Measurements from ENCODE around the gene RPL15. TPM values are rescaled to one million over a fixed set of nuclear protein-coding genes. Genes with fewer than 3 reads are reported as not detected.

The RPL15 gene
- total and polyA plus RNA-seq, 10 of the 15 experiments (the other 5 are each of a cell fraction or from before 2014, with no cell fraction given): 2,885 to 10,761 (median 4,017) TPM

- TF ChIP-seq ZNF687 (IDR thresholded peaks at IDR 0.05): no peak
These were observed 25.6 kb downstream of the RPL15 start (continued) for GRCh38 chr3:23942546-23942945.

GRCh38 chr3:23944007-23944783 lies 27.3 kb downstream of the RPL15 start:
- FAIRE-seq: no peak
- TF ChIP-seq JUND (IDR thresholded peaks at IDR 0.05; ENCODE audit: low read depth, low read length) (no peak), HDGF (IDR thresholded peaks at IDR 0.05) (no peak), NFIC (IDR thresholded peaks at IDR 0.05; ENCODE audit: low read depth, low read length) (no peak), SIN3A (IDR thresholded peaks at IDR 0.05; ENCODE audit: low read depth, low read length) (no peak), POLR2AphosphoS5 (IDR thresholded peaks at IDR 0.05; ENCODE audit: low read length) (no peak), TARDBP (IDR thresholded peaks at IDR 0.05; ENCODE audit: borderline replicate concordance) (no peak)
- DNase-seq (ENCODE audit: low read depth, low spot score): no peak
- WGBS (ENCODE audit: insufficient coverage, insufficient replicate concordance, low lambda C conversion rate, missing lambda C conversion rate): 11% methylated on average over 13 of the region's 13 CpGs
- no peaks in the 10 kb centered on the region for H3K9me3 ChIP-seq (replicated peaks; ENCODE audit: control insufficient read depth, insufficient read depth, low read length)
- H3K4me2 ChIP-seq (ENCODE audit: control insufficient read depth, insufficient read depth): peak overlapping the region; percentile 73
- H3K36me3 ChIP-seq (ENCODE audit: control insufficient read depth in 2 of 2, insufficient read depth in 2 of 2, low read length in 1 of 2): no peaks in the 10 kb centered on the region
- H3K9ac ChIP-seq (ENCODE audit: control insufficient read depth, insufficient read depth, low read length): peak overlapping the region; percentile 14; the same call in 1 of the 2 replicates
- H3K79me2 ChIP-seq (ENCODE audit: control insufficient read depth, insufficient read depth, low read length): peaks cover 15% of the 10 kb centered on the region
- peaks cover 0 to 3% of the 10 kb centered on the region in 2 experiments; a peak in 1 of 4 replicates for H3K27me3 ChIP-seq (replicated peaks in 1 of 2; ENCODE audit: control insufficient read depth in 2 of 2, insufficient read depth in 2 of 2, low read length in 1 of 2)
- in situ Hi-C loops (cut with MboI): loop anchor here (25.0 kb wide), 1 partner anchor 1843 kb away; the partner anchor contains the start of genes NGLY1 and OXSM
- H3K27ac ChIP-seq (ENCODE audit: control insufficient read depth, insufficient read depth): no peak overlapping the region
- SMC1A ChIA-PET (ENCODE audit: uncharacterized antibody, unreplicated experiment): interaction anchor here (0.5 to 1.5 kb wide), 8 partner anchors 8 to 1326 kb away, joined by 3 to 5 read pairs (median 3); partner anchors contain the start of genes NKIRAS1 and RPL15
- H3K4me1 ChIP-seq (ENCODE audit: control insufficient read depth, insufficient read depth, low read length): peaks cover 5% of the 10 kb centered on the region
- H3K4me3 ChIP-seq: peak overlapping the region; percentile 93
- BruUV-seq (replicated peaks): no TSS peak
- POLR2A ChIA-PET: interaction anchor here (0.5 to 1.1 kb wide), 2 partner anchors 27 to 94 kb away, joined by 4 read pairs; partner anchors contain the start of genes NKIRAS1 and RPL15
- CTCF ChIA-PET: interaction anchor here (0.5 to 1.6 kb wide), 9 partner anchors 9 to 110 kb away, joined by 3 to 5 read pairs (median 3); partner anchors contain the start of genes NKIRAS1 and RPL15
- peak overlapping the region; percentile 59 for H2AFZ ChIP-seq (ENCODE audit: control insufficient read depth, low read depth, low read length)
- H4K20me1 ChIP-seq (ENCODE audit: control insufficient read depth, insufficient read depth): no peaks in the 10 kb centered on the region
- ATAC-seq: no peak
- RAD21 ChIA-PET (ENCODE audit: unreplicated experiment): interaction anchor here (0.9 to 1.3 kb wide), 3 partner anchors 26 to 110 kb away, joined by 3 to 4 read pairs (median 3); no protein-coding TSS in a partner anchor
- intact Hi-C loops (cut with micrococcal nuclease; ENCODE audit: unreplicated experiment): loop anchor here (10.0 kb wide), 1 partner anchor 289 kb away; no protein-coding TSS in a partner anchor
